GM19240 (cell line): ENCODE measurements around the gene IFNAR2.

ENCODE experiments used
- DNase-seq: peaks from one replicate; pipeline ENCODE4 v3.0.0; 2011; ENCODE audit warnings: low spot score; ENCODE audit not compliant: insufficient read length

Gene IFNAR2

GRCh38 chr21:33229784-33230544, at the start of gene IFNAR2:
TSS of gene IFNAR2 (plus strand) at chr21:33229938. CDS start at chr21:33241923, 11,985 bp downstream.
- peak; percentile 73 for DNase-seq

DNA sequence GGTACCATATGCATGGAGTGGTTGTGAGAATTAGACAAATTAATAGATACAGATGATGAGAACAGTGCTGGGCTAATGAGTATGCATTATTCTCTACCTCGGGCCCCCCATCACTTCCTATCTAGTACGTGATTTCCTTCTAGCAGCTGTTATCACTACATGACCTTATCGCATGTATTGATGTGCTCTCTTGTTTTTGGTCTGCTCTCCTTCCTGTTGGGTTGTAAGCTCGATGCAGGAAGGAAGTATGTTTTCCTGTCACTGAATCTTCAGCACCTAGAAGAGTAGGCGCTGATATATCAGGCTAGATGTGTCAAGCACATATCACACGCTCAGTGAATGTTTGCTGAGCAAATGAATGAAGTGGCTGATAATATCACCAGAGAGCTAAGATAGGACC, 43.9 kb upstream of the IFNAR2 start:
- no peak for DNase-seq

DNA sequence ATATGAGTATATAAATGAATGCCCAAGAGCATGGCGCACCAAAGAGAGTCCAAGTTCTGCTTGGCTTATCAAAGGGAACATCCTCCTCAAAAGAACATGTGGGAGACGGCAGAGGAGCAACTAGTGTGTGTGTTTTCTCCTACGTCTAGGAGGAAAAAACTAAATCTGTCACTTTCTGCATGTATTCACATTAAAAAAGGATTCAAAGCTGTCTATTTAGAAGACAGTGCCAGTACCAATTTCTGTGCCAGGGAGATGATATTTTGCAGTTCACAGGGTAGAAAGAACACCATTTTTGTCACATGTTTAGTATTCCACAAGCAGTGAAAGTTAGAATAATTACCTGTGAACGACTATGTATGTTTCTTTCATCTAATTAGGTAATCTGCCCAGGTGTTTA, 42.5 kb upstream of the IFNAR2 start:
- no peak for DNase-seq

GRCh38 chr21:33189237-33189636, 40.5 kb upstream of the IFNAR2 start:
- no peak for DNase-seq

- DNase-seq: no peak
These were observed 39.9 kb upstream of the IFNAR2 start for GRCh38 chr21:33189824-33190223.

GRCh38 chr21:33196941-33197374, 32.8 kb upstream of the IFNAR2 start:
- DNase-seq: no peak

GRCh38 chr21:33197496-33197895, 32.2 kb upstream of the IFNAR2 start:
- no peak for DNase-seq

GRCh38 chr21:33198346-33199099, 31.2 kb upstream of the IFNAR2 start:
- DNase-seq: no peak

DNA sequence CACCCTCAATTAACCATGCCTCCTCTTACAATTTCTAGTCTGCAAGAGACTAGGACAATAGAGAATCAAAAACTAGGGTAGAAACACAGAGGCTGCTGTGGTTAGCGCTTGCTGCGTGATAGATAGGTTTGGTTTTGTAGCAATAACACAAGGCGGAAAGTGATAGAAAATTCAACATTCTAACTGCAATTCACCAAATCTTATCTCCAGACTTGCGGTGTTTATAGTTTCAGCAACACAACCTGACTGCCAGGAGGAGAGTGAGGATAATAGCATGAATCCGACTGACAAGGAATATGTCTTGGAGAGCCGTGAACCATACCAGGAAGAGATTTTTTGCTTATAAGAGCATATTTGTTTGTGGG, 30.7 kb upstream of the IFNAR2 start:
- no peak for DNase-seq

DNA sequence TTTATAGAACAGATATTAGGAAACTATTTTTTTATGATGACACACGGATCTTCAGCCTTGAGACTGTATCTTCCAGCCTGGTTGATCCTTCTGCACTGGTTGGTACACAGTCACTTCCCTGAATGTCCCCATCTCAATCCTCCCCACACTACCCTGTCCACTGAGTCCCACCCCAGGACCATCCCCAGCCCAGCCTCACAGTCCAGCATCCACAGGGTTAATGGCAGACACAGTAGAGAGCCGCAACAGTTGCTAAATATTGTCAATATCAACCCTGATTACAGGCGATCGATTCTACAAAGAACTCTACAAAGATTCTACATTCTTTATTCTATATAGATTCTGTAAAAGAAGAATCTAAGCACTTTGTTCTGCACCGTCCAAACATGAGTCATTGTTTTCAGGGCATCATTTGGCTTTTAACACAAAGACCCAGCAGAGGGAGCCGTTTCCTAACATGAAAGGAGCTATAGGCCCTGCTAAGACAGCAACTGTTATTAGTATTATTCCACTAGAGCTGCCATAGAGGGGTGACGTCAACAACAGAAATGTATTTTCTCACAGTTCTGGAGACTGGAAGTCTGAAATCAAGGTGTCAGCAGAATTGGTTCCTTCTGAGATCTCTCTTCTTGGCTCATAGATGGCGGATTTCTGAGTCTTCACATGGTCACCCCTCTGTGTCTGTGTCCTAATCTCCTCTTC, 30.1 kb upstream of the IFNAR2 start:
- DNase-seq: peak; percentile 55

DNA sequence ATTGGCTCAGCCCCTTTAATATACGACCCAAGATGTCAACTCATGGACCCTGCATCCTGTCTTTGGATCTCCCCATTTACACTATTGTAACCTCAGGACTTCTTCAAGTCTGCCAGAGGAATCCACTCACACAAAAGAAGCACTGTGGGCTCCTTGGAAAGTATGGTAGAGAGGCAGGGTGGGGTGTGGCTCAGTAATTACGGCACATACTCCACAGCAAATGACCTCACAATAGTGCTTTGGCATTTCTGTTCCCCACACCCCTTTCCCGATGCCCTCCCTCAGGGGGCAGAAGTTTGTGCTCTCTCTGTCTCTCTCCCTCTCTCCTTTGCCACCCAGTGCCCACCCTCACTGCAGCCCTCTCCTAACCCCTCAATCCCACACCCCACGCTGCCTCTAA, 27.8 kb upstream of the IFNAR2 start:
- no peak for DNase-seq

DNA sequence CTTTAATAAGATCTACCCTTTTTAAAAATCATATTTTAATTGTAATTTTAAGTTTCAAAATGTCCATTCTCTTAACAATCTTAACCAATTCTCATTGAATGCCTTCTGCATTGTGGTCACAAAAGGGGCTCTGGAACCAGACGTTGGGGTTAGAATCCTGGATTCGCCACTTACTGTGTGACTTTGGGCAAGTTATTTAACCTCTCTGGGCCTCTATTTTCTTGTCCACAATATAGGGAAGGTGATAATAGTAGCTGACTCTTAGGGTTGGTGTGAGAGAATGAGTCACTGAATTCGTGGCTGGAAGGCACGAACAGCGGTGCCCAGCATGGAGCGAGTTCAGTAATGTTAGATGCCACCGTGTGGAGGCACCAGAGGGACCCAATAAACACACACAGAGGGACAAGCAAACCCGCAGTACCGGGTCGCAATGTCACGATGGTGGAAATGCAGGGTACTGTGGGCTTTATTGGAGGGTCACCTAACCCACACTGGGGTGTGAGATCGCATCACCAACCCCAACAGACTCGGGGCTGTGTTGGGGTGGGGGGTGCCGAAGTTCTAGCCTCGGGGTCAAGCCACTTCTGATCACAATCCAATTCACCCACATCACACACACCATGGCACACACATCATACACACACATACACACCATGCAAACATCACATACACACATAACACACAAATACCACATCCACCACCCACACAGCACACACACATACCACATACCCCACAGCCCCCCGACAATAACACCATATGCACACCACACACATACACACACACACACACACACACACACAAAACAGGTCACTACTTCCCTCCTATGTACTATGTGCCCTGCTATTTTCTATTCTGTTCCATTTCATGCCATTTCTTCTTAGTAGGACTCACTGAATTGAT, 27.0 kb upstream of the IFNAR2 start:
- no peak for DNase-seq

- no peak for DNase-seq
These were observed 26.4 kb upstream of the IFNAR2 start for GRCh38 chr21:33203371-33203724.

- no peak for DNase-seq
These were observed 24.3 kb upstream of the IFNAR2 start for GRCh38 chr21:33205476-33205875.

GRCh38 chr21:33206771-33207281, 22.9 kb upstream of the IFNAR2 start:
- no peak for DNase-seq

- DNase-seq: no peak
These were observed 22.1 kb upstream of the IFNAR2 start for GRCh38 chr21:33207449-33208149.

- DNase-seq: no peak
These were observed 21.2 kb upstream of the IFNAR2 start for GRCh38 chr21:33208534-33208933.

GRCh38 chr21:33211305-33211704, 18.4 kb upstream of the IFNAR2 start:
- DNase-seq: no peak

DNA sequence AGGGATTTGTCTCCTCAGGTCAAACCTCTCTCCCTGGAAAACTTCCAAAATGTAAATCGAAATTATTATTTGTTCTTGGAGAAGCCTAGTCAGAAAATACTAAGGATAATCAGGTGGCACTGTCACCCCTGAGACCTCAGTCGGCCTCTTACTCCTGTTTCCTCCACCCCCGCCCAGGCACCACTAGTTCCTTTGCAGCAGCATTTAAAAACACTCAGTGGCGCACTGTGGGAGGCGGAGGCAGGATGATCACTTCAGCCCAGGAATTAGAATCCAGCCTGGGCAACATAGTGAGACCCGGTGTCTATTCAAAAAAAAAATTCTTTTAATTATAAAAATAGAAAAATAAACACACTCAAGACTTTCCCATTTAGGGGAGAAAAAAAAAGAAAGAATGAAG, 18.0 kb upstream of the IFNAR2 start:
- no peak for DNase-seq

DNA sequence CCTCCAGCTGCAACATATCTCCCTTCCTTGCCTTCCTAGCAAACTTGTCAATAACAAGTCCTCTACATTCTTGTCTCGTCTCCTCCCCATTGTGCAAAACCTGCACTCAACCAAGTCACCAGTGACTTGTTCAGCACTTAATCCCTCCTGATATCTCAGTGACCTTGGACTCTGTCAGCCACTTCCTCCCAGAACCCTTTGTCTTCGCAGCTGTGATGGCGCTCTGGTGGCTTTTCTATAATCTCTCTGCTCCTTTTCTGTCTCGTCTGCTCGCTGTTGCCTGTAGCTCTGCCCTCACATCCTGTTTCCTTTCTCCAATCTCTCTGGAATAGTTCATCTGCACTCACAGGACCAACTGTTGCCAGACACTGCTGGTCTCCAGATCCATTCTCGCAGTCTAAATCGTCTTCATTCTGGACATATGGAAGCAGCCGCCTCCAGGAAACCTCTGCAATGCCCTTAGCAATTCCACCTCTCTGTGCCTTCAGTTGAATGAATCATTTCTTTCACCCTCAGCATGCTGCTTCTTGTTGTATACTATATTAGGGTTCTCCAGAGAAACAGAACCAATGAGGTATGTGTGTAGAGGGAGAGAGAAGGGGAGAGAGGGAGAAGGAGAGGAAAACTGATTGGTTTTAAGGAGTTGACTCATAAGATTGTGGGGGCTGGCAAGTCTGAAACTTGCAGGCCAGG, 17.4 kb upstream of the IFNAR2 start:
- no peak for DNase-seq
